H9 (cell line): ENCODE results near the gene SRPX. TPM values are rescaled to one million over a fixed set of nuclear protein-coding genes. Genes with fewer than 3 reads are reported as not detected.

Experiments
- DNase-seq: peaks from one replicate; pipeline ENCODE4 v3.0.0-alpha.2; 2017
- H2AFZ ChIP-seq: one replicate; pipeline ENCODE4 v1.6.1; 2013; ENCODE audit warnings: mild to moderate bottlenecking, low read length, control low read depth, moderate library complexity
- H2AK5ac ChIP-seq: 2 replicates; pipeline ENCODE4 v1.6.1; 2013; ENCODE audit warnings: low read length, control low read depth, mixed read lengths; ENCODE audit not compliant: insufficient read length
- H2BK120ac ChIP-seq: one replicate; pipeline ENCODE4 v1.6.1; 2013; ENCODE audit warnings: low read depth, mild to moderate bottlenecking, low read length, control low read depth, inconsistent platforms; ENCODE audit not compliant: poor library complexity, severe bottlenecking
- H2BK12ac ChIP-seq: 2 replicates; pipeline ENCODE4 v1.6.1; 2013; ENCODE audit warnings: low read length, control low read depth, mixed read lengths, low read depth; ENCODE audit not compliant: insufficient read length
- H2BK15ac ChIP-seq: 2 replicates; pipeline ENCODE4 v1.6.1; 2013; ENCODE audit warnings: low read depth, low read length, control low read depth
- H2BK20ac ChIP-seq: one replicate; pipeline ENCODE4 v1.6.1; 2013; ENCODE audit warnings: low read depth, mild to moderate bottlenecking, low read length, control low read depth, inconsistent platforms; ENCODE audit not compliant: poor library complexity, severe bottlenecking
- H2BK5ac ChIP-seq: 2 replicates; pipeline ENCODE4 v1.6.1; 2013; ENCODE audit warnings: low read length, control low read depth, mixed read lengths; ENCODE audit not compliant: insufficient read length
- H3K14ac ChIP-seq: 2 replicates; pipeline ENCODE4 v1.6.1; 2013; ENCODE audit warnings: low read length, control low read depth; ENCODE audit not compliant: insufficient read depth
- H3K18ac ChIP-seq: 2 replicates; pipeline ENCODE4 v1.6.1; 2013; ENCODE audit warnings: low read depth, mild to moderate bottlenecking, mixed read lengths, low read length, control low read depth; ENCODE audit not compliant: insufficient read length
- H3K23ac ChIP-seq: 2 replicates; pipeline ENCODE4 v1.6.1; 2013; ENCODE audit warnings: low read length, control low read depth, mixed read lengths, low read depth; ENCODE audit not compliant: insufficient read length
- H3K23me2 ChIP-seq: 2 replicates; pipeline ENCODE4 v1.6.1; 2013; ENCODE audit warnings: low read depth, mild to moderate bottlenecking, mixed read lengths, low read length, control low read depth; ENCODE audit not compliant: insufficient read length, poor library complexity, severe bottlenecking
- H3K27ac ChIP-seq: 2 replicates; pipeline ENCODE4 v1.5.1; 2013; ENCODE audit warnings: low read length, control low read depth, mixed read lengths, low read depth; ENCODE audit not compliant: insufficient read length
- H3K27me3 ChIP-seq: 2 replicates; pipeline ENCODE4 v1.6.1; 2013; ENCODE audit warnings: low read length, control low read depth, inconsistent platforms; ENCODE audit not compliant: insufficient read depth
- H3K4ac ChIP-seq: 2 replicates; pipeline ENCODE4 v1.6.1; 2013; ENCODE audit warnings: low read depth, mild to moderate bottlenecking, control low read depth, inconsistent platforms, low read length, moderate library complexity
- H3K4me1 ChIP-seq: 2 replicates; pipeline ENCODE4 v1.6.1; 2013; ENCODE audit warnings: low read length, control low read depth, inconsistent platforms; ENCODE audit not compliant: insufficient read depth
- H3K4me2 ChIP-seq: 2 replicates; pipeline ENCODE4 v1.6.1; 2013; ENCODE audit warnings: low read length, control low read depth, mixed read lengths; ENCODE audit not compliant: insufficient read length, insufficient read depth
- H3K56ac ChIP-seq: 2 replicates; pipeline ENCODE4 v1.6.1; 2013; ENCODE audit warnings: low read depth, mild to moderate bottlenecking, mixed read lengths, low read length, control low read depth; ENCODE audit not compliant: insufficient read length
- H3K79me1 ChIP-seq: 2 replicates; pipeline ENCODE4 v1.6.1; 2013; ENCODE audit warnings: low read depth, mild to moderate bottlenecking, moderate library complexity, low read length, control low read depth, inconsistent platforms; ENCODE audit not compliant: insufficient read depth, poor library complexity, severe bottlenecking
- H3K79me2 ChIP-seq: 2 replicates; pipeline ENCODE4 v1.6.1; 2013; ENCODE audit warnings: low read length, control low read depth, inconsistent platforms; ENCODE audit not compliant: insufficient read depth
- H3K9ac ChIP-seq: 2 replicates; pipeline ENCODE4 v1.6.1; 2013; ENCODE audit warnings: low read length, control low read depth, mixed read lengths; ENCODE audit not compliant: insufficient read length; ENCODE audit errors: extremely low read depth
- H3K9me3 ChIP-seq: one replicate; pipeline ENCODE4 v1.6.1; 2013; ENCODE audit warnings: low read depth, low read length, inconsistent platforms; ENCODE audit not compliant: control insufficient read depth
- H3T11ph ChIP-seq: one replicate; pipeline ENCODE4 v1.6.1; 2013; ENCODE audit warnings: mild to moderate bottlenecking, low read length, control low read depth, inconsistent platforms
- H4K20me1 ChIP-seq: one replicate; pipeline ENCODE4 v1.6.1; 2013; ENCODE audit not compliant: control insufficient read depth, insufficient read length, insufficient read depth
- H4K5ac ChIP-seq: 2 replicates; pipeline ENCODE4 v1.6.1; 2013; ENCODE audit warnings: low read depth, mild to moderate bottlenecking, mixed read lengths, low read length, control low read depth; ENCODE audit not compliant: insufficient read length
- H4K8ac ChIP-seq: replicated peaks from 2 replicates; pipeline ENCODE4 v1.6.1; 2013; ENCODE audit warnings: low read length, control low read depth, mixed read lengths, low read depth; ENCODE audit not compliant: insufficient read length
- H4K91ac ChIP-seq: 2 replicates; pipeline ENCODE4 v1.6.1; 2013; ENCODE audit warnings: low read depth, mild to moderate bottlenecking, moderate library complexity, mixed read lengths, low read length, control low read depth; ENCODE audit not compliant: insufficient read length
- H3K27ac Mint-ChIP-seq, 3 experiments: 2 replicates in 2 of 3; 3 replicates in 1 of 3; pipeline ENCODE4 v1.8.0; 2020 to 2021; ENCODE audit warnings: mixed read lengths in 3 of 3, mild to moderate bottlenecking in 1 of 3, moderate library complexity in 1 of 3
- H3K27me3 Mint-ChIP-seq: 2 replicates; pipeline ENCODE4 v1.8.0; 2021; ENCODE audit warnings: low read depth, mild to moderate bottlenecking, moderate library complexity, mixed read lengths
- H3K36me3 Mint-ChIP-seq, 3 experiments: 2 replicates in 2 of 3; 3 replicates in 1 of 3; pipeline ENCODE4 v1.8.0; 2020 to 2021; ENCODE audit warnings: low read depth in 3 of 3, mixed read lengths in 3 of 3; ENCODE audit not compliant: insufficient read depth in 1 of 3
- H3K4me1 Mint-ChIP-seq, 2 experiments: 2 replicates each; pipeline ENCODE4 v1.8.0; 2020; ENCODE audit warnings: mixed read lengths in 2 of 2
- H3K4me3 Mint-ChIP-seq, 2 experiments: 2 replicates in 1 of 2; 3 replicates in 1 of 2; pipeline ENCODE4 v1.8.0; 2020 to 2021; ENCODE audit warnings: mild to moderate bottlenecking in 2 of 2, mixed read lengths in 2 of 2, moderate library complexity in 1 of 2
- H3K9me3 Mint-ChIP-seq, 2 experiments: 2 replicates in 1 of 2; 3 replicates in 1 of 2; pipeline ENCODE4 v1.8.0; 2020; ENCODE audit warnings: mild to moderate bottlenecking in 2 of 2, mixed read lengths in 2 of 2, moderate library complexity in 1 of 2
- WGBS: extraction: QIAGEN DNeasy Blood & Tissue Kit; methylation state at CpG from one replicate; pipeline ENCODE4 v1.1.7; 2013; ENCODE audit warnings: missing lambda C conversion rate, low lambda C conversion rate, mixed read lengths; ENCODE audit not compliant: insufficient read length; ENCODE audit errors: extremely low coverage; 5-methylcytosine and 5-hydroxymethylcytosine counted together
- total RNA-seq: library from RNA; stranded (reverse); gene quantifications from 2 replicates; pipeline ENCODE4 v1.2.1, GENCODE V29; 2021
- TF ChIP-seq, protein P1 (sequence below): fragments of 200-600 bp; sonication (generic); conservative IDR thresholded peaks from 3 replicates; pipeline ENCODE4 v1.8.0; 2021; ENCODE audit warnings: antibody characterized with exemption, mild to moderate bottlenecking

The SRPX gene
- total RNA-seq, 1 experiment from 2014 or later: 2.8 TPM

- Histone ChIP-seq H2BK120ac (no peak overlapping the region), H2BK15ac (no peak overlapping the region), H4K5ac (no peak overlapping the region), H2AFZ (no peak overlapping the region), H2AK5ac (no peak overlapping the region), H4K20me1 (no peaks in the 10 kb centered on the region), H3K4me1 (no peaks in the 10 kb centered on the region), H3K4me2 (no peak overlapping the region), H3K18ac (no peak overlapping the region), H2BK20ac (no peak overlapping the region), H3K23me2 (no peaks in the 10 kb centered on the region), H3K9me3 (no peaks in the 10 kb centered on the region), H2BK5ac (no peak overlapping the region), H3K4ac (no peak overlapping the region), H2BK12ac (no peak overlapping the region), H4K8ac (no peak overlapping the region), H4K91ac (no peak overlapping the region), H3K14ac (no peak overlapping the region), H3K56ac (no peak overlapping the region), H3K27me3 (no peaks in the 10 kb centered on the region), H3K23ac (no peak overlapping the region), H3T11ph (no peak overlapping the region), H3K27ac (no peak overlapping the region), H3K9ac (no peak overlapping the region), H3K79me1 (no peaks in the 10 kb centered on the region), H3K79me2 (no peaks in the 10 kb centered on the region)
- WGBS: no CpG with 5 or more reads among the region's 5 CpGs
- Mint-ChIP-seq H3K4me1 (peaks cover 0 to 3% of the 10 kb centered on the region in 2 experiments; a peak in 2 of 4 replicates), H3K27me3 (no peaks in the 10 kb centered on the region), H3K36me3 (peaks cover 0 to 2% (median 0%) of the 10 kb centered on the region in 3 experiments; a peak in 3 of 7 replicates), H3K4me3 (no peak overlapping the region), H3K27ac (no peak overlapping the region; a peak in 1 of 7 replicates), H3K9me3 (peaks cover 50 to 63% of the 10 kb centered on the region in 2 experiments)
- DNase-seq: no peak
- TF ChIP-seq, protein P1, sequence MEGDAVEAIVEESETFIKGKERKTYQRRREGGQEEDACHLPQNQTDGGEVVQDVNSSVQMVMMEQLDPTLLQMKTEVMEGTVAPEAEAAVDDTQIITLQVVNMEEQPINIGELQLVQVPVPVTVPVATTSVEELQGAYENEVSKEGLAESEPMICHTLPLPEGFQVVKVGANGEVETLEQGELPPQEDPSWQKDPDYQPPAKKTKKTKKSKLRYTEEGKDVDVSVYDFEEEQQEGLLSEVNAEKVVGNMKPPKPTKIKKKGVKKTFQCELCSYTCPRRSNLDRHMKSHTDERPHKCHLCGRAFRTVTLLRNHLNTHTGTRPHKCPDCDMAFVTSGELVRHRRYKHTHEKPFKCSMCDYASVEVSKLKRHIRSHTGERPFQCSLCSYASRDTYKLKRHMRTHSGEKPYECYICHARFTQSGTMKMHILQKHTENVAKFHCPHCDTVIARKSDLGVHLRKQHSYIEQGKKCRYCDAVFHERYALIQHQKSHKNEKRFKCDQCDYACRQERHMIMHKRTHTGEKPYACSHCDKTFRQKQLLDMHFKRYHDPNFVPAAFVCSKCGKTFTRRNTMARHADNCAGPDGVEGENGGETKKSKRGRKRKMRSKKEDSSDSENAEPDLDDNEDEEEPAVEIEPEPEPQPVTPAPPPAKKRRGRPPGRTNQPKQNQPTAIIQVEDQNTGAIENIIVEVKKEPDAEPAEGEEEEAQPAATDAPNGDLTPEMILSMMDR: no peak
Measured at GRCh38 chrX:38151441-38151840, 69.2 kb downstream of the SRPX start.
